Osteocyte (in vitro differentiated cells): ENCODE measurements around the gene AGO3. TPM values are rescaled to one million over a fixed set of nuclear protein-coding genes. Genes with fewer than 3 reads are reported as not detected.
"Not testable (repeated sequence)": the region's sequence is repeated elsewhere in the genome, so short reads cannot be mapped to it uniquely, and the experiment has no call there.

Source experiments
- DNase-seq: peaks from one replicate; pipeline ENCODE4 v3.0.0; 2021; ENCODE audit warnings: mixed read lengths; ENCODE audit not compliant: unreplicated experiment; ENCODE audit errors: extremely low spot score
- H3K27ac Mint-ChIP-seq: one replicate; pipeline ENCODE4 v1.8.0; 2021; ENCODE audit warnings: mild to moderate bottlenecking, mixed read lengths; ENCODE audit not compliant: unreplicated experiment
- H3K27me3 Mint-ChIP-seq: one replicate; pipeline ENCODE4 v1.8.0; 2021; ENCODE audit warnings: mixed read lengths; ENCODE audit not compliant: unreplicated experiment
- H3K36me3 Mint-ChIP-seq: one replicate; pipeline ENCODE4 v1.8.0; 2021; ENCODE audit warnings: mixed read lengths; ENCODE audit not compliant: unreplicated experiment
- H3K4me1 Mint-ChIP-seq: one replicate; pipeline ENCODE4 v1.8.0; 2021; ENCODE audit warnings: mixed read lengths; ENCODE audit not compliant: unreplicated experiment
- H3K4me3 Mint-ChIP-seq: one replicate; pipeline ENCODE4 v1.8.0; 2021; ENCODE audit warnings: mild to moderate bottlenecking, moderate library complexity, mixed read lengths; ENCODE audit not compliant: unreplicated experiment
- H3K9me3 Mint-ChIP-seq: one replicate; pipeline ENCODE4 v1.8.0; 2021; ENCODE audit warnings: mixed read lengths; ENCODE audit not compliant: unreplicated experiment
- total RNA-seq: library from RNA; stranded (reverse); gene quantifications from 2 replicates; pipeline ENCODE4 v1.2.1, GENCODE V29; 2021
- TF ChIP-seq, protein P1 (sequence below): fragments of 200-600 bp; sonication (generic); IDR thresholded peaks from 2 replicates; pipeline ENCODE4 v1.5.0; 2021; ENCODE audit warnings: antibody characterized with exemption, mild to moderate bottlenecking, moderate library complexity

Gene AGO3
- total RNA-seq, 1 donor from 2014 or later: 34.2 TPM

DNA sequence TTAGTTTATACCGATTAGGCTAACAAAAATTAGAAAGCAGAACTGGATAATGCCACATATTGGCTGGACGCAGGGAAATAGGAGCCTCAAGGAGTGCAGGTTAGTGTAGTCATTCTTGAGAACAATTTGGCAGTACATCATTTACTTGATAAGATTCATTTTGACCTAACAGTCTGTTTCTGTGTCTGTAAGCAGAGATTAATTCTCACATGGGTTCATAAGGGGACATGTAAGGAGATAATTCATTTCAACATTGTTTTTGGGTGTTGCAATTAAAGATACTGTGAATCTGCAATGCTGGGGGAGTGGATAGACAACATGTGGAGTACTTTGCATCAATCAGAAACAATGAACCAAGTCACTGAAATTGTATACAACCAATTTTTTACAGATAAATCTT is 32.0 kb downstream of the AGO3 start:
- Mint-ChIP-seq H3K36me3 (peaks cover 7% of the 10 kb centered on the region), H3K4me1 (no peaks in the 10 kb centered on the region), H3K27ac (no peak overlapping the region), H3K27me3 (no peaks in the 10 kb centered on the region), H3K4me3 (no peak overlapping the region), H3K9me3 (no peaks in the 10 kb centered on the region)
- no peak for DNase-seq
- TF ChIP-seq, protein P1, sequence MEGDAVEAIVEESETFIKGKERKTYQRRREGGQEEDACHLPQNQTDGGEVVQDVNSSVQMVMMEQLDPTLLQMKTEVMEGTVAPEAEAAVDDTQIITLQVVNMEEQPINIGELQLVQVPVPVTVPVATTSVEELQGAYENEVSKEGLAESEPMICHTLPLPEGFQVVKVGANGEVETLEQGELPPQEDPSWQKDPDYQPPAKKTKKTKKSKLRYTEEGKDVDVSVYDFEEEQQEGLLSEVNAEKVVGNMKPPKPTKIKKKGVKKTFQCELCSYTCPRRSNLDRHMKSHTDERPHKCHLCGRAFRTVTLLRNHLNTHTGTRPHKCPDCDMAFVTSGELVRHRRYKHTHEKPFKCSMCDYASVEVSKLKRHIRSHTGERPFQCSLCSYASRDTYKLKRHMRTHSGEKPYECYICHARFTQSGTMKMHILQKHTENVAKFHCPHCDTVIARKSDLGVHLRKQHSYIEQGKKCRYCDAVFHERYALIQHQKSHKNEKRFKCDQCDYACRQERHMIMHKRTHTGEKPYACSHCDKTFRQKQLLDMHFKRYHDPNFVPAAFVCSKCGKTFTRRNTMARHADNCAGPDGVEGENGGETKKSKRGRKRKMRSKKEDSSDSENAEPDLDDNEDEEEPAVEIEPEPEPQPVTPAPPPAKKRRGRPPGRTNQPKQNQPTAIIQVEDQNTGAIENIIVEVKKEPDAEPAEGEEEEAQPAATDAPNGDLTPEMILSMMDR: no peak

DNA sequence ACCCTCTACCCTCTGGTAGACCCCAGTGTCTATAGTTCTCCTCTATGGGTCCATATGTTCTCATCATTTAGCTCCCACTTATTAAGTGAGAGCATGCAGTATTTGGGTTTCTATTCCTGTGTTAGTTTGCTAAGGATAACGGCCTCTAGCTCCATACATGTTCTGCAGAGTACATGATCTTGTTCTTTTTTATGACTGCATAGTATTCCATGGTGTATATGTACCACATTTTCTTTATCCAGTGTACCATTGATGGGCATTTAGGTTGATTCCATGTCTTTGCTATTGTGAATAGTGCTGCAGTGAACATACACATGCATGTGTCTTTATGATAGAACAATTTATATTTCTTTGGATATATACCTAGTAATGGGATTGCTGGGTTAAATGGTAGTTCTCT is 33.4 kb downstream of the AGO3 start:
- not testable (repeated sequence) for H3K9me3 Mint-ChIP-seq, H3K4me1 Mint-ChIP-seq, H3K4me3 Mint-ChIP-seq, H3K27ac Mint-ChIP-seq, H3K27me3 Mint-ChIP-seq, DNase-seq
- H3K36me3 Mint-ChIP-seq: peaks cover 17% of the 10 kb centered on the region

DNA sequence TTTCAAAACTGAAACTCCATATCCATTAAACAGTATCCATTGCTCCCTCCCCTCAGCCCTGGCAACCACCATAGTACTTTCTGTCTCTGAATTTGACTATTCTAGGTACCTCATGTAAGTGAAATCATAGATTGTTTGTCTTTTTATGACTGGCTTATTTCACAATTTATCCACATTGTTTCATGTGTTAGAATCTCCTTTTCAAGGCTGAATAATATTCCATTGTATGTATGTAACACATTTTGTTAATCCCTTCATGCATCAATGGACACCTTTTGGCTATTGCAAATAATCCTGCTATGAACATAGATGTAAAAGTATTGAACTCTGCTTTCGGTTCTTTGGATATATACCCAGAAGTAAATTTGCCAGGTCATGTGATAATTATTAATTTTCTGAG is 37.5 kb downstream of the AGO3 start:
- Mint-ChIP-seq H3K27me3 (no peaks in the 10 kb centered on the region), H3K4me3 (no peak overlapping the region), H3K27ac (no peak overlapping the region), H3K9me3 (peaks cover 6% of the 10 kb centered on the region), H3K36me3 (peaks cover 30% of the 10 kb centered on the region), H3K4me1 (no peaks in the 10 kb centered on the region)
- TF ChIP-seq, protein P1: no peak
- DNase-seq: no peak

DNA sequence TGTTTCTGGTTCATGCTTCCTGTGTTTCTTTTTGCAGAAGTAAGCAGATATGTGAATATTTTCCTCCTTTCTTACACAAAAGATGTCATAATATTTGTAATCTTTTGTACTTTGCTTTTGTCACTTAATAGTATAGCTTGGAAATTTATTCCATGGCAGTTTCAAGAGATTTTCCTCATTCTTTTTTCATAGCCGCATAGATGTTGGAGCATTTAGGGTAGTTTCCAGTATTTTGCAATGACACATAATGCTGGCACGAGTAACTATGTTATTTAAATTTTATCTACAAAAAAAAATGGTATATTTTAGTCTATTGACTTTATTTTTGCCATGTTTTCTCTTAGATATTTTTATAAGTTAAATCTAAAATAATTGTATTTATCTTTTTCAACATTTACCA is 40.7 kb downstream of the AGO3 start:
- H3K27ac Mint-ChIP-seq: no peak overlapping the region
- no peak for DNase-seq
- H3K27me3 Mint-ChIP-seq: no peaks in the 10 kb centered on the region
- H3K4me1 Mint-ChIP-seq: no peaks in the 10 kb centered on the region
- no peak overlapping the region for H3K4me3 Mint-ChIP-seq
- TF ChIP-seq, protein P1: no peak
- H3K36me3 Mint-ChIP-seq: peaks cover 48% of the 10 kb centered on the region
- peaks cover 6% of the 10 kb centered on the region for H3K9me3 Mint-ChIP-seq

DNA sequence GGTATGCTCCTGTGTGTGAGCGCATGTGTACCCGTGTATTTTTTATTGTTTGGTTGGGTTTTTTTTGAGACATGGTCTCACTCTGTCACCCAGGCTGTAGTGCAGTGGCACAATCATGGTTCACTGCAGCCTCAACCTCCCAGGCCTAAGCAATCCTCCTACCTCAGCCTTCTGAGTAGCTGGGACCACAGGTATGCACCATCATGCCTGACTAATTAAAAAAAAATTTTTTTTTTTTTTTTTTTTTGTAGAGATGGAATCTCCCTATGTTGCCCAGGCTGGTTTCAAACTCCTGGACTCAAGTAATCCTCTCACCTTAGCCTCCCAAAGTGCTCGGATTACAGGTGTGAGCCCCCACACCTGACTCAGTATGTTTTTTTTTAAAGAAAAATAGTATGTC is 41.7 kb downstream of the AGO3 start:
- H3K27ac Mint-ChIP-seq, H3K9me3 Mint-ChIP-seq, DNase-seq, H3K4me1 Mint-ChIP-seq, H3K4me3 Mint-ChIP-seq, H3K27me3 Mint-ChIP-seq: not testable (repeated sequence)
- peaks cover 46% of the 10 kb centered on the region for H3K36me3 Mint-ChIP-seq

DNA sequence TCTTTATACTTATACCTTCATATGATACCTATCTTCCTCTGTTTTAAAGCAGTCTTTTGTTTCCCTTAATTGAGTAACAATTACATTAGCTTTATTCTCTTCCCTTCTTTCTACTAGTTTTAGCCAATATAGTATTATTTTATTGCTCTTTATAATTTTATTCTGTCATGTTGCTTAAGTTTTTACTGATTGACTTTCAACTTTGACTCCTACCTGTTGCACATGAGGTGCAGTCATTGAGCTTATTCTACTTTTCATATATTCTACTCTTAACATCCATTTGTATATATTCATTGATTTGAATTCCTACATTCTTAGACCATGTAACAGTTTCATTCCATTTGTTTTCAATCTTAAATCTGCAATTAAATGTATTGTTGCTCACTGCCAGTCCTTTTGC is 49.2 kb downstream of the AGO3 start:
- TF ChIP-seq, protein P1: no peak
- no peak overlapping the region for H3K27ac Mint-ChIP-seq
- DNase-seq: no peak
- no peaks in the 10 kb centered on the region for H3K4me1 Mint-ChIP-seq
- H3K36me3 Mint-ChIP-seq: peaks cover 42% of the 10 kb centered on the region
- H3K9me3 Mint-ChIP-seq: no peaks in the 10 kb centered on the region
- H3K27me3 Mint-ChIP-seq: no peaks in the 10 kb centered on the region
- no peak overlapping the region for H3K4me3 Mint-ChIP-seq
